OCI-LY1 (cell line): ENCODE measurements around the gene PDE3A.

ENCODE experiments used
- H2AFZ ChIP-seq: fragments of 200-600 bp; sonication (generic), shearing (Covaris generic); 2 replicates; pipeline ENCODE4 v1.6.0; 2014; ENCODE audit warnings: antibody characterized with exemption, mild to moderate bottlenecking, low read length
- H3F3A ChIP-seq: fragments of 200-600 bp; sonication (generic), shearing (Covaris generic); 2 replicates; pipeline ENCODE4 v1.6.0; 2014; ENCODE audit warnings: mild to moderate bottlenecking, antibody characterized with exemption, low read length, moderate library complexity; ENCODE audit not compliant: insufficient read depth
- H3K27ac ChIP-seq: fragments of 200-600 bp; sonication (generic); 2 replicates; pipeline ENCODE4 v1.5.1; 2014; ENCODE audit warnings: low read length, mixed run types, mild to moderate bottlenecking, low read depth; ENCODE audit not compliant: poor library complexity, severe bottlenecking
- H3K27me3 ChIP-seq: fragments of 200-600 bp; sonication (generic); 2 replicates; pipeline ENCODE4 v1.6.0; 2014; ENCODE audit warnings: antibody characterized with exemption, mild to moderate bottlenecking, low read length, moderate library complexity; ENCODE audit not compliant: insufficient read depth
- H3K36me3 ChIP-seq: fragments of 200-600 bp; sonication (generic); 2 replicates; pipeline ENCODE4 v1.6.1; 2014; ENCODE audit warnings: mild to moderate bottlenecking, antibody characterized with exemption, low read length, moderate library complexity, mixed read lengths; ENCODE audit not compliant: insufficient read depth
- H3K4me1 ChIP-seq: fragments of 200-600 bp; sonication (generic); 2 replicates; pipeline ENCODE4 v1.5.1; 2014; ENCODE audit warnings: mild to moderate bottlenecking, low read length, moderate library complexity; ENCODE audit not compliant: insufficient read depth, severe bottlenecking
- H3K4me2 ChIP-seq: fragments of 200-600 bp; sonication (generic), shearing (Covaris generic); 2 replicates; pipeline ENCODE4 v1.6.1; 2014; ENCODE audit warnings: low read length
- H3K4me3 ChIP-seq: fragments of 200-600 bp; sonication (generic); 2 replicates; pipeline ENCODE4 v1.5.1; 2014; ENCODE audit warnings: low read length, low read depth, mild to moderate bottlenecking, mixed read lengths; ENCODE audit not compliant: poor library complexity, severe bottlenecking
- H3K79me2 ChIP-seq: fragments of 200-600 bp; shearing (Covaris generic); 2 replicates; pipeline ENCODE4 v1.6.1; 2016; ENCODE audit warnings: mixed run types, low read length, mixed read lengths; ENCODE audit not compliant: insufficient read depth
- H3K9ac ChIP-seq: fragments of 200-600 bp; sonication (generic), shearing (Covaris generic); 2 replicates; pipeline ENCODE4 v1.6.1; 2014; ENCODE audit warnings: mild to moderate bottlenecking, low read length, mixed read lengths
- H3K9me2 ChIP-seq: fragments of 200-600 bp; sonication (generic), shearing (Covaris generic); 2 replicates; pipeline ENCODE4 v1.6.1; 2014; ENCODE audit warnings: low read depth, mild to moderate bottlenecking, low read length, mixed read lengths
- H3K9me3 ChIP-seq: fragments of 200-600 bp; shearing (Covaris generic); 2 replicates; pipeline ENCODE4 v1.6.1; 2014; ENCODE audit warnings: low read length, mixed read lengths
- H4K20me1 ChIP-seq: fragments of 200-600 bp; sonication (generic), shearing (Covaris generic); 2 replicates; pipeline ENCODE4 v1.6.0; 2016; ENCODE audit warnings: mild to moderate bottlenecking, low read length; ENCODE audit not compliant: insufficient read depth
- EZH2 ChIP-seq: fragments of 200-600 bp; sonication (generic), shearing (Covaris generic); IDR thresholded peaks from 2 replicates; pipeline ENCODE4 v1.8.0; 2017; ENCODE audit warnings: borderline replicate concordance, mixed run types, mild to moderate bottlenecking, antibody characterized with exemption, low read length, moderate library complexity, mixed read lengths
- TF ChIP-seq, protein P1 (sequence below): fragments of 200-600 bp; sonication (generic), shearing (Covaris generic); IDR thresholded peaks from 2 replicates; pipeline ENCODE4 v1.5.1; 2017; ENCODE audit warnings: mild to moderate bottlenecking, antibody characterized with exemption, low read length, moderate library complexity, mixed read lengths

PDE3A gene

DNA sequence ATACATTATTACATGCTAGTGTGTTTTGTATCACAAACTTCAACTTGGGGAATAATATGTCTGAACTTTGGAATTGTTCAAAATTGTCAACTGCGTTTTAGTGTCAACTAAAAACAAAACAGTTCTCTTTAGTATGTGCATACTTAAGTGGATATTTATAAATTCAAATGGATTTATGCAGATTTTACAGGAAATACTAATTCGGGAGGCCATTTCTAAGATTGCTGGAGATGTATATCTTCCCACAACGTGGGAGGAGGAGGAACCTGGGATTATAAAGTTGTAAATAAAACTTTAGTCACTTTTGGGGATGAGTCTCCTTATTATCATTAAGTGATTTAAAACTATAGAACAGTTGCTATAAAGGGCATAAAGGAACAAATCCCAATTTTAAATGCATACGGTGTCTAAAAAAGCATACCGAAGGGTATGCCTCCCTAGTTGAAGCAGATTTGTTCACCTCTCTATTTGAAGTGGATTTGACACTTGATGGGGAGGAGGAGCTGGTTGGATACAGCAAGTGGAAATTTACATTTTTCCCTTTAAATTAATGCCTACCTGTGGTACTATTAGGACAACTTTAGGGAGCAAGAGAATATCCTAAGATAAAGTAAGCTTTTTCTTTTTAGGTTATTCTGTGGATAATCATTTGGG is 2.7 kb downstream of the PDE3A start:
- no peaks in the 10 kb centered on the region for H3K79me2 ChIP-seq
- no peaks in the 10 kb centered on the region for H3F3A ChIP-seq
- H4K20me1 ChIP-seq: no peaks in the 10 kb centered on the region
- no peaks in the 10 kb centered on the region for H3K36me3 ChIP-seq
- H2AFZ ChIP-seq: no peak overlapping the region
- no peak overlapping the region for H3K4me2 ChIP-seq
- no peak overlapping the region for H3K9ac ChIP-seq
- H3K4me1 ChIP-seq: no peaks in the 10 kb centered on the region
- TF ChIP-seq EZH2: no peak
- TF ChIP-seq, protein P1, sequence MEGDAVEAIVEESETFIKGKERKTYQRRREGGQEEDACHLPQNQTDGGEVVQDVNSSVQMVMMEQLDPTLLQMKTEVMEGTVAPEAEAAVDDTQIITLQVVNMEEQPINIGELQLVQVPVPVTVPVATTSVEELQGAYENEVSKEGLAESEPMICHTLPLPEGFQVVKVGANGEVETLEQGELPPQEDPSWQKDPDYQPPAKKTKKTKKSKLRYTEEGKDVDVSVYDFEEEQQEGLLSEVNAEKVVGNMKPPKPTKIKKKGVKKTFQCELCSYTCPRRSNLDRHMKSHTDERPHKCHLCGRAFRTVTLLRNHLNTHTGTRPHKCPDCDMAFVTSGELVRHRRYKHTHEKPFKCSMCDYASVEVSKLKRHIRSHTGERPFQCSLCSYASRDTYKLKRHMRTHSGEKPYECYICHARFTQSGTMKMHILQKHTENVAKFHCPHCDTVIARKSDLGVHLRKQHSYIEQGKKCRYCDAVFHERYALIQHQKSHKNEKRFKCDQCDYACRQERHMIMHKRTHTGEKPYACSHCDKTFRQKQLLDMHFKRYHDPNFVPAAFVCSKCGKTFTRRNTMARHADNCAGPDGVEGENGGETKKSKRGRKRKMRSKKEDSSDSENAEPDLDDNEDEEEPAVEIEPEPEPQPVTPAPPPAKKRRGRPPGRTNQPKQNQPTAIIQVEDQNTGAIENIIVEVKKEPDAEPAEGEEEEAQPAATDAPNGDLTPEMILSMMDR: no peak
- H3K9me3 ChIP-seq: no peaks in the 10 kb centered on the region
- H3K27ac ChIP-seq: no peak overlapping the region
- no peak overlapping the region for H3K4me3 ChIP-seq
- no peaks in the 10 kb centered on the region for H3K27me3 ChIP-seq
- H3K9me2 ChIP-seq: no peaks in the 10 kb centered on the region

DNA sequence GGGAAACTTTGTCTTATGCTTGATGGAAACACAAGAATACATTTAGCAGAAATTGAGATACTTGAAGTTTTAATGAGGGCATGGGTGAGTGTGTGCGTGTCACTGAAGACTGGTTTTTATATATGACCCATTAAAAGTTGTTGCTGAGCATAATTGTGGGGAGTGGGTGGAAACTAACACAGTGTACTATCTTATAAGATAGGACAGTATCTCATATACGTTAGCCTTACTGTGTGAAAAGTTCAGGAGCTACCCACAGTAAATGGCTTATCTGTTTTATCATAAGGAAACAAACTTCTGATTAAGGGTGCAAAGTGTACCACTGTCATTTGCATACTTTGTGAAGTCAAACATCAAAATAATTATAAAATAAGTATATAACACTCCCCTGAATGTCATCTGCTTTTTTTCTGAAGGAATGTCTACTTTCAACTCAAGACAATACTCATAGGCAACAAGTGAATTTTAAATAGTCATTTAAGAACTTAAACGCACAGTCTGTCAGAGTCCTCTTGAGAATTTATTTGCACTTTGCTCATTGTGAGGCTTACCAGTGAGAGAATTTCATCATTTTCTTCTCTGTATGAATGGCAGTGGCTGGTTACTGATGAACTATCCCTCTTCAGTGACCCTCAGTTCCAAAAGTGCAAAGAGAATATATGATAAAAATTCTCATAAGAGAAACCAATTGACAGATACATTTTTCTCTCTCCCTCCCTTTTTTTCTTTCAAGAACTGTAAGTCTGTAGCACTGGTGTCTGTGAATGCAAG is 4.2 kb downstream of the PDE3A start:
- Histone ChIP-seq H3K4me2 (no peak overlapping the region), H3K27me3 (no peaks in the 10 kb centered on the region), H2AFZ (no peak overlapping the region), H3K9me2 (no peaks in the 10 kb centered on the region), H3K27ac (no peak overlapping the region), H3K9ac (no peak overlapping the region), H3K4me1 (no peaks in the 10 kb centered on the region), H3K9me3 (no peaks in the 10 kb centered on the region), H3K36me3 (no peaks in the 10 kb centered on the region), H4K20me1 (no peaks in the 10 kb centered on the region), H3K4me3 (no peak overlapping the region), H3F3A (no peaks in the 10 kb centered on the region), H3K79me2 (no peaks in the 10 kb centered on the region)
- TF ChIP-seq, protein P1: no peak
- TF ChIP-seq EZH2: no peak

DNA sequence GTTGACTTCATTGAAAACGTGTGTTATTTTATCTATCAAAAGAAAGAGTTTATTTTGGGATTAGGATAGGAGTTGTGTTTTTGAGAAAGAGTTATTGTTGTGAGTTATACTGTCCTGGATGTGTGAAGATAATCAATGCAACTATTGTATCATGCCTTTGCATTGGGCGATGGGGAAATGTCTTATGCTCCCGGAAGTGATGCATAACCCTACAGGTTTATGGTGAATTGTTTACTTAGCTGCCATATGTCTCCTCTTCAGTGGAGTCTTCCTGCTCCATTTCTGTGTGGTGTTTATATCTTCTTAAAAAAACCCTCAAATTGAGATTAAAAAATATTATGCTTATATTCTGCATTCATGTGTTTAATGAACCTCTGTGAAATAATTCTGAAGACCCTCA is 6.5 kb downstream of the PDE3A start:
- Histone ChIP-seq H3K79me2 (no peaks in the 10 kb centered on the region), H3K36me3 (no peaks in the 10 kb centered on the region), H3K9ac (no peak overlapping the region), H2AFZ (no peak overlapping the region), H3F3A (no peaks in the 10 kb centered on the region), H3K9me2 (no peaks in the 10 kb centered on the region), H3K9me3 (no peaks in the 10 kb centered on the region), H4K20me1 (no peaks in the 10 kb centered on the region), H3K27me3 (no peaks in the 10 kb centered on the region), H3K4me1 (no peaks in the 10 kb centered on the region), H3K4me3 (no peak overlapping the region), H3K27ac (no peak overlapping the region), H3K4me2 (no peak overlapping the region)
- TF ChIP-seq EZH2: no peak
- TF ChIP-seq, protein P1: no peak
